ENCODE results near the gene PAX7.

Gene PAX7

DNA sequence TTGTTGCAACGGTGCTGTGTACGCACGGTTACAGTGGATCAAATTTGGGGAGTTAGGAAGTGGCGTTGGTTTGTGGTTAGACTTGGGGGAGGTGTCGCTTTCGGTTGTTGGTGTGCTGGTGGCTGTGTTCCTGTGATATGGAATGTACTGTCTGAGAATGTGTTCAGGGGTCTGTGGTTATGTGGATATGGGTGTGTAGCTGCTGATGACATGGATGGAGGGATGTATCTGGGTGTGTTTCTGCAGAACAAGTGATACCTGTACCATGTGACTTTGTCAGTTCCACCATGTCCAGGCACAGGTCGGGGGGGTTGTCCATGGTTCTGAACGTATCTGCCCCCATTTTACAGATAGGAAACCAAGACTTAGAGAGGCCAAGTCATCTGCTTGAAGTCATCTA, 22.7 kb downstream of the PAX7 start:
- TF ChIP-seq, protein P1, sequence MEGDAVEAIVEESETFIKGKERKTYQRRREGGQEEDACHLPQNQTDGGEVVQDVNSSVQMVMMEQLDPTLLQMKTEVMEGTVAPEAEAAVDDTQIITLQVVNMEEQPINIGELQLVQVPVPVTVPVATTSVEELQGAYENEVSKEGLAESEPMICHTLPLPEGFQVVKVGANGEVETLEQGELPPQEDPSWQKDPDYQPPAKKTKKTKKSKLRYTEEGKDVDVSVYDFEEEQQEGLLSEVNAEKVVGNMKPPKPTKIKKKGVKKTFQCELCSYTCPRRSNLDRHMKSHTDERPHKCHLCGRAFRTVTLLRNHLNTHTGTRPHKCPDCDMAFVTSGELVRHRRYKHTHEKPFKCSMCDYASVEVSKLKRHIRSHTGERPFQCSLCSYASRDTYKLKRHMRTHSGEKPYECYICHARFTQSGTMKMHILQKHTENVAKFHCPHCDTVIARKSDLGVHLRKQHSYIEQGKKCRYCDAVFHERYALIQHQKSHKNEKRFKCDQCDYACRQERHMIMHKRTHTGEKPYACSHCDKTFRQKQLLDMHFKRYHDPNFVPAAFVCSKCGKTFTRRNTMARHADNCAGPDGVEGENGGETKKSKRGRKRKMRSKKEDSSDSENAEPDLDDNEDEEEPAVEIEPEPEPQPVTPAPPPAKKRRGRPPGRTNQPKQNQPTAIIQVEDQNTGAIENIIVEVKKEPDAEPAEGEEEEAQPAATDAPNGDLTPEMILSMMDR (IDR thresholded peaks at IDR 0.05; ENCODE audit: control insufficient read depth, insufficient read depth, low read depth, low read length, missing control alignments), result no peak
- no peak overlapping the region for H3K4me3 ChIP-seq (ENCODE audit: control insufficient read depth, low read depth, low read length)

DNA sequence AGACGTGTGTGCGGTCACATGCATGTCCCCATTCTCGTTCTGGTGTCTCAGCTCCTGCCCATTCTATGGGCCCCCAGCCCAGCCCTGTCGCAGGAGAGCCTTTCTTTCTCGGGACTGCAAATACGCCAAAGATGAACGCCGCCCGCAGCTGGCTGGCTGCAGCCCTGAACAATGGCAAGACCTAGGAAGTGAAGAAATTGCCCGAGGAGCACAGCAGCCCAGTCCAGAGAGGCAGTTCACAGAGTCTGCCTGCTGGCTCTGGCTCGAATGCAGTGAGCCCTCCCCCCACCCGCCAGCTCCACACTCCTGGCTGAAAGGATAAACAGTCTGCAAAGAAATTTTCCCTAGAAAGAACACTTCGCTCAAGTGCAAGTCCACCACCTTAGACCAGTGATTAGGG, 23.3 kb downstream of the PAX7 start:
- DNase-seq (ENCODE audit: low read depth), result no peak
- no peak overlapping the region for H3K4me3 ChIP-seq (ENCODE audit: control insufficient read depth, low read depth, low read length)
- TF ChIP-seq, protein P1 (IDR thresholded peaks at IDR 0.05; ENCODE audit: control insufficient read depth, insufficient read depth, low read depth, low read length, missing control alignments), result no peak

More for the DNA sequence above, 22.7 kb downstream of the PAX7 start:
- DNase-seq (ENCODE audit: low read depth), result no peak

DNA sequence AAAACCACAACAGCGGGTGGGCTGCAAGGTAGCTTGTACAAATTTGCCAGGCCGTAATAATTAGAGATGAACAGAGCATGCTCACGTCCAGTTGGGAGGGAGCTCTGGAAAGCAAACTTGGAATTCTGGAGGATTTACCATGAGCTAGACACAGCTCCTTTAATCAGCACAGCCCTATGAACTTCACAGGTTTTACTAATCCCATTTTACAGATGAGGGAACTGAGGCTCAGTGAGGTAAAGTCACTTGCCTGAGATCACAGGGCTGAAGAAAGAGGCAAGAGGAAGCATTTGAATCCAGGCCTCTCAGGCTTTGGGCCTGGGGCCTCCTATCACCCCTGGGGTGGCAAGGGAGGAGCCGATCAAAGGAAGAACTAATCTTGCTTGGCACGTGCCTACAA, 24.0 kb downstream of the PAX7 start:
- no peak overlapping the region for H3K4me3 ChIP-seq (ENCODE audit: control insufficient read depth, low read depth, low read length)
- TF ChIP-seq, protein P1 (IDR thresholded peaks at IDR 0.05; ENCODE audit: control insufficient read depth, insufficient read depth, low read depth, low read length, missing control alignments), result no peak
- no peak for DNase-seq (ENCODE audit: low read depth)

DNA sequence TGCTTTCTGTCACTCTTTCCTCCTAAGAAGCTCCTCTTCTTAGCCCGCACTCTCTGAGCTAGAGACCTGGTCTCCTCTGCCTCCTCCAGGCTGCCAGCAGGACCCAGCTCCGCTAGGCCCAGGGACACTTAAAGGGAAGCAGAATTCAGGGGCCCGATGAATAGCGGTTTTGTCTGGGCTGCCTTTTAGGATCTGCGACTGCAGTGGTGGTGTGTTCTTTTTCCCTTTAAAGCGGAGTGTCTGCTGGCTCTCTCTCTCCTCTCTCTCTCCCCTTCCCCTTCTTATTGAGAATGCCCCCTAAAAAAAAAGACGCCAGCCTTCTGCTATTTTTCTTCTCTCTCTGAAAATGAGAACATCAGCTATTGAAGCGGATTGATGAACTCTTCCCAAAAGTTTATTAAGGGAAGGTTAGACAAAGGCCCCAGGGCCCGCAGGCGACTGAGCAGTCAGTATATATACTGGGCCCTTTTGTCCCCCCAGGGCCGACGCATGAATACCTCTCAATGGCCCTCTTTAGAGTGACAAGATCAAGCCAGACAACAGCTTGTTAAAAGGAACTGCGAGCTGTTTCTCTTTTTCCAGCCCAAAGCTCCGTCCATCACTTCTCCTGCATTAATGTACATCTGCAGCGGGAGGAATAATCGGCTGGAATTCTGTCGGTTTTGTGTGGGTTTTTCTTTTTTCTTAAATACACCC, 27.0 kb downstream of the PAX7 start:
- TF ChIP-seq, protein P1 (IDR thresholded peaks at IDR 0.05; ENCODE audit: control insufficient read depth, insufficient read depth, low read depth, low read length, missing control alignments), result no peak
- no peak for DNase-seq (ENCODE audit: low read depth)
- H3K4me3 ChIP-seq (ENCODE audit: control insufficient read depth, low read depth, low read length), result no peak overlapping the region

DNA sequence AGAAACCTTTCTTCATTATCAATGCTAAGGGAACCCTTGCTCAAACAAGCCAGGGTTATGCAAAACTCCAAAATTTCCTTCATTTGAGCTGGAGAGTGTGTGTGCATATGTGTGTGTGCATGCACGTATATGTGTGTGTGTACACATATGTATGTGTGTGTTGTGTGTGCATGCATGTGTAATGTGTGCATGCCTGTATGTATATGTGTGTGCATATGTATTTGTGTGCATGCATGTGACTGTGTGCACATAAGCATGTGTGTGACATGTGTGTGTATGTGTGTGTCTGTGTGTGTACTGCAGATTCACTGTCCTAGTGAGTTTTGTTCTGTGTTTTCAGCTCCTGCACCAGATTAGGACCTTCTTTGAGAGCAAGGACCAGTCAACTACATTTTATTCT, 28.2 kb downstream of the PAX7 start:
- no peak overlapping the region for H3K4me3 ChIP-seq (ENCODE audit: control insufficient read depth, low read depth, low read length)
- no peak for DNase-seq (ENCODE audit: low read depth)
- TF ChIP-seq, protein P1 (IDR thresholded peaks at IDR 0.05; ENCODE audit: control insufficient read depth, insufficient read depth, low read depth, low read length, missing control alignments), result no peak

DNA sequence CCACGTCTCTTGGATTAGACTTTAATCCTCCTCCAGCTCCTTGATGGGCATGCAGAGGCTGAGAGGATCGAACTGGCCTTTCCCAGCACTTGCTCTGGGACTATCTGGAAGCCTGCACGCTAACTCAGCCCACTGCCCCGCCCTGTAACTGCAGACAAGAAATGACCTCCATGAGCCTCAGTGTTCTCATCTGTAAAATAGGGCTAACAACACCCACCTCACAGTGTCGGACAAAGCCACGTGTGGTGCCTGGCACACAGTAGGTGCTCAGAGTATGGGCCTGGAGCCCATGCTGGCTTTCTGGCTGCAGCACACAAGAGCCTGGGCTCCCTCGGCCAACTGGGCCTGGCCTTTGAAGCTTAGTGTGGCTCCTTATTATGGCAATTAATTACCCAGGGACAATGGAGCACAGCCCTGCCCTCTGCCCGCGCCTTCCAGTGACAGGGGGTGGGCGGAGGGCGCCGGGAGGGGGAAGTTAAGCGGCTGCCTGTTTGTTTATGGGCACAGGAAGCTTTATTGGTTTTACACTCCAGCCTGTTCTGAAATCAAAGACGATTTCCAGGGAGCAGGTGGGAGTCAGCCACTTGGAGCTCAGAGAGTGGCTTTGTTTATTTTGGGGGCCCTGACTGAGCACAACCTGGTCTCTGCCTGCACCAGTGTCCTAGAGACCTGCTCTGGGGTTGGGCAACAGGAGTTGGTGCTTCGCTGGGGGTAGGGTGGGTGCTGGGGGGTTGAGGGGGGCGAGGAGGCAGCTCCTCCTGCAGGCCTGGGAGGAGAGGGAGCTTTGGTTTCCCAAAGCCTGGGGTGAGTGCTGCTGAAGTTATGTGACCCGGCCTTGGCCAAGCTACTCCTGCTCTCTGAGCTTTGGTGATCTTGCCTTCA, 31.0 kb downstream of the PAX7 start:
- no peak overlapping the region for H3K4me3 ChIP-seq (ENCODE audit: control insufficient read depth, low read depth, low read length)
- TF ChIP-seq, protein P1 (IDR thresholded peaks at IDR 0.05; ENCODE audit: control insufficient read depth, insufficient read depth, low read depth, low read length, missing control alignments), result no peak
- DNase-seq (ENCODE audit: low read depth), result no peak

All from AG09309 (cell line).